NCI-H526 treated with DMSO at 0.1 percent for 48 hours (cell line): Measurements from ENCODE around the gene GTF2H2C.
"Not testable (repeated sequence)": the region's sequence is repeated elsewhere in the genome, so short reads cannot be mapped to it uniquely, and the experiment has no call there.

ENCODE experiments used
- DNase-seq: peaks from one replicate; lab custom pipeline; 2025; lab: John Stamatoyannopoulos, UW

The GTF2H2C gene

DNA sequence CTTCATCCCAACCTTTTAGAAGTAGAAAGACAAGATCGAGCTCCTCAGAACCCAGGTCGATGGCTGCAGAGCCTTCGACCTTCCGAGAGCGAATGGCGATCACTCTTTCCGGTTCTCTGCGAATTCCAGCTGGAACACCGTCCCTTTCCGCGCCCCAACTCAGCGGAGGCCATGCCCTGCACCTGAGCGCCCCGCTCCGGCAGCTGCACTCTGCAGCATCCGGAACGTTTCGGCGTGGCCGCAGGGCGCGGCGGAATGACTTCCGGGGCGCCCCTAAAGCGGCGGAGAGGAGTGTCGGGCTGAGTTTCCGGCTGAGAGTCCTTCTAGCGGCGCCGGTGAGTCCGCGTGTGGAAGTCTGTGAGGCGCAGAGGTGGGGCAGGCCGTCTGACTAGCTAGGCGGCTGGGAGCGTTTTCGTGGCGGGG is at the start of gene GTF2H2C:
TSS of gene GTF2H2C (plus strand) at position 284 of the 423 bp plus-strand sequence. CDS start 4,942 bp downstream, outside the sequence.
- DNase-seq: not testable (repeated sequence)

DNA sequence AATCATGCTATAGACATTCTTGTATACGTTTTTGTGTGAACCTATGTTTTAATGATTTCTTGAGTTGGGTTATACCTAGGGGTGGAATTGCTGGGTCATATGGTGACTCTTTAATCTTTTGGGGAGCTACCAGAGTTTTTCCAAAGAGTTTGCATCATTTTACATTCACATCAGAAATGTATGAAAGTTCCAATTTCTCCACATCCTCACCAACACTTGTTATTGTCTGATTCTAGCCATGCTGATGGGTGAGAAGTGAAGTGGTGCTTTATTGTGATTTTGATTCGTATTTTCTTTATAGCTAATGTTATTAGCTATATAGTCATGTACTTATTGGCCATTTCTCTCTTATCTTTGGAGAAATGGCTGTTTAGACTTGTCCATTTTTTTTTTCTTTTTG is 49.3 kb upstream of the GTF2H2C start:
- DNase-seq: no peak

DNA sequence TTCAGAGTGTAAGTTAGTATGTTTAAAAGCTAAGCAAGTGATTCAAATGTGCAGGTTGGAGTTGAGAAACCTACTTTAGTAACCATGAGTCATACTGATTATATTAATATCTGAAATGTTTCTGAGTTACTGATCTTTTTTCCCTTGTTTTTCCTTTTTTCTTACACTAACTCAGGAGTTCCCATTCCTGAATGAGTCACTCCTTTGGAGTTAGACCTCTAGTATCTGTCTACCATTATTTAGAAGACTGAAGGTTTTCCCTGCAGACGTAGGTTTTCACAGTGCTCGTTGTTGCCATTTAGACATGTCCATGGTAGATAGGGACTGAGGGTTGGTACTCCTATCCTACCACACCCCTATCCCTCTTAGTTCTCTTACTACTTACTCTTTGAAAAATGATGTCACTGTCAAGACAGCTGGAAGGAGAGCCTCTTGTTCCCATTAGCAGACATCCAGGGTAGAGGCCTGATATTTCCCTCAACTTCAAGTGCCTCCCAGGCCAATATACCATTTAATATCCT is 47.2 kb upstream of the GTF2H2C start:
- DNase-seq: no peak

DNA sequence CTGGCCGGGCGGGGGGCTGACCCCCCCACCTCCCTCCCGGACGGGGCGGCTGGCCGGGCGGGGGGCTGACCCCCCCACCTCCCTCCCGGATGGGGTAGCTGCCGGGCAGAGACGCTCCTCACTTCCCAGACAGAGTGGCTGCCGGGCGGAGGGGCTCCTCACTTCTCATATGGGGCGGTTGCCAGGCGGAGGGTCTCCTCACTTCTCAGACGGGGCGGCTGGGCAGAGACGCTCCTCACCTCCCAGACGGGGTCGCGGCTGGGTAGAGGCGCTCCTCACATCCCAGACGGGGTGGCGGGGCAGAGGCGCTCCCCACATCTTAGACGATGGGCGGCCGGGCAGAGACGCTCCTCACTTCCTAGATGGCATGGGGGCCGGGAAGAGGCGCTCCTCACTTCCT is 44.4 kb upstream of the GTF2H2C start:
- not testable (repeated sequence) for DNase-seq

DNA sequence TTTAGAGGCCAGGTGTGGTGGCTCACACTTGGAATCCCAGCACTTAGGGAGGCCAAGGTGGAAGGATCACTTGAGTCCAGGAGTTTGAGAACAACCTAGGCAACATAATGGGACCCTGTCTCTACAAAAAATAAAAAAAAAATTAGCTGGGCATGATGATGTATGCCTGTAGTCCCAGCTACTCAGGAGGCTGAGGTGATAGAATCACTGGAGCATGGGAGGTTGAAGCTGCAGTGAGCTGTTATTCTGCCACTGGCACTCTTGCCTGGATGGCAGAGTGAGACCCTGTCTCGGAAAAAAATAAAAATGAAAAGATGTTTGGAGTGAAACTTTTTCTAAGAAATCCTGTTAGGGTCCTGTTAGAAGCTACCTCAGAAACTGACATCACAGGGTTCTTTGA is 43.2 kb upstream of the GTF2H2C start:
- DNase-seq: no peak

DNA sequence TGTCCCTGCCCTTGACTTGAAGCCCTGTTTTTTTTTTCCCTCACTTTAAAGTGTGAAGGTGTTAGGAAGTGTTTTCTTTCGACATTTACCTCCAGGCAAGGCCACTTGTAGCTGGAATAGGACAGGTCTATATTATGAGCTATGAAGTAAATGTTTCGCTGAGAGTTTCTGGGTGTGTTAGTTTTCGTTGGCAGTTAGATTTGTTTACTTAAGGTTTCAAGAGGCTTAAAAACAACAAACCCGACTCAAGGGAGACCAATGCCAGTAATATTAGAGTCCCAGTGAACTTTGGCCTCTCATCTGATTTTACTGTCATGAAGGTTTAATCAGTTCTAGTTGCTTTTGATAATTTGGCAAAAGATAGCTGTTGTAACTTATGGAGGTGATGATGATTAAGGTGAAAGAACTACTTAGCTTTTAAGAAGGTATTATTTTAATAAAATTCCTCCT is 42.2 kb upstream of the GTF2H2C start:
- peak; percentile 48 for DNase-seq

DNA sequence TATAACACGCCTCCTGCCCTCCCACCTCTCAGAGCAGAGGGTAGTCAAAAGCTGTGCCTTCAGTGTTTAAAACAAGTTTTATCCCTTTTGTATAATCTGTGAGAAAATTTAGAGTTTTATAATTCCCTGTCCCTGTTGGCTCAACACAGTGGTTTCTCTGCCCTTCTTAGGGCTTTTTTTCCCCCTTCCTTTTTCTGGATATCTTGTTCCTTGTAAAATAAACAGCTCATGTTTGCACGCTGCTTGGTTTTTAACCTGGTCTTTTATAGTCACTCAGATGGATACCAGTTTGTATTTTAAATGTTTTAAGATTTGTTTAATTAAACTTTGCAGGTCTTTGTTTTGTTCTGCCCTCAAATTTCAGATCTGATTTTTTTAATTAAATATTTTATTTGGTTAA is 40.7 kb upstream of the GTF2H2C start:
- DNase-seq: no peak

DNA sequence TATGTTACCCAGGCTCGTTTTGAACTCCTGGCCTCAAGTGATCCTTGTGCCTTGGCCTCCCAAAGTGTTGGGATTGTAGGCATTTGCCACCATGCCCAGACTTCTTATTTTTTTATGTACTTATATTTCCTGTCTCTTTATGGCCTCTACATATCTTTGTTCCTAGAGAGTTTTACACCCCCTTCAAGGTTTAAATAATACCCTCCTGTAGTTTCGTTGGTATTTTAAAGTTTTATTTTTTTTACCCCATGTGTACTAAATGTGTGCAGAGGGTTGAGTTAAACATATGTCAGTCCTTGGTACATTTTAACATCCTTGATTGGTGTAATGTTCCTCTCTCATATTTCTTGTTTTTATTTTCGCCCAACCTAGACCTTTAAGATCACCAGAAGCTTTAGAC is 38.0 kb upstream of the GTF2H2C start:
- no peak for DNase-seq

DNA sequence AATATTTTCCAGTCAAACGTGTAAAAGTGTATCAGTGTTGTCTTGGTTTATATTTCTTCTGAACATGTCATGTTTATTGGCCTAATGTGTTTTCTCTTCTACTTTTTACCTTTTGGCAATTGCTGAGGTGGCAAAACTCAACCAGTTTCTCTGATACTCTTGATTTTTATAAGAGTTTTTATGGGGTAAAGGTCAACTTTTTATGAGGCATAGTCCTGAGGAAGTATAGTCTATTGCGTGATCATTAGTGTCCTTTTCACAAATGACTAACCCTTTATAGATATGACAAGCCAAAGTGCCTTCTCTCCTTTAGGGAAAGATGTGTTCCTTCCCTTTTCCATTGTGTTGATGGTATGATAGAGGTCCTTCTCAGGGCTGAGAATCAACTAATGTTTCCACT is 34.5 kb upstream of the GTF2H2C start:
- no peak for DNase-seq

DNA sequence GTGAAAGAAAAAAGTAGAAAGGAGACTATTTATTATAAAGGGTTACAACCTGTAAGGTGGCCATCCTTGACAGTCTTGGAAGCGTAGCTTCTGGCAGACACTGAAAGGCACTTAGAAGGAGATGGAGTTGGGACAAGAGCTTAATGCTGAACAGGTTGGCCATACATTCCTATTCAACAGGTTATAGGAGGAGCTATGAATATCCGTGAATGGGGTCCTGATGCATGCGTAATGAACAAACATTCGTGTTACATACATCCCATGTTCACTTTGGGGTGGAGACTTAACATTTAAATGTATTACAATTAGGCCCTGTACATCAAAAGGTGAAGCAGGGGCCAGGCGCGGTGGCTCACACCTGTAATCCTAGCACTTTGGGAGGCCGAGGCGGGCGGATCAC is 33.3 kb upstream of the GTF2H2C start:
- DNase-seq: no peak

DNA sequence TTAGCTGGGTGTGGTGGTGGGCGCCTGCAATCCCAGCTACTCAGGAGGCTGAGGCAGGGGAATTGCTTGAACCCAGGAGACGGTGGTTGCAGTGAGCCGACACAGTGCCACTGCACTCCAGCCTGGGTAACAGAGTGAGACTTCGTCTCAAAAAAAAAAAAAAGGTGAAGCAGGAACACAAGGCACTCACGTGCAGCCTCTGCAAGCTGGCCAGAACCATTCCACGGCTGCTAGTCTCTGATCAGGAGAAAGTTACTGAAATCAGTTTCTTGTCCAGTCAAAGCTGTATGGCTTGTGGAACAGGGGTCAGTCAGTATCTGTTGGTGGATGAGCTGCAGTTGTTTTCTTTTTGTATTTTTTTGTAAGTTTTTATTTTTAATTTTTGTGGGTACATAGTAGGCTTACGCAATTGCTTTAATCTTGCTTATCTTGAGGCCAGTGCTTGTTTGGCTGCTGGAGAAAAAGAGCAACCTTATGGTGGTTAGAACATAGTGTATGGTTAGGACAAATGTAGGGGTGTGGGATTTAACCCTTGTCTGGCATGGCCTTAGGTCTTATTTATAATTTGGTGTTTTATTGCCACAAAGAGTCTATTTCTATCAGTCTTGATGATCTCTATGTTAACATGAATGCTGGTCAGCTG is 32.7 kb upstream of the GTF2H2C start:
- DNase-seq: no peak

DNA sequence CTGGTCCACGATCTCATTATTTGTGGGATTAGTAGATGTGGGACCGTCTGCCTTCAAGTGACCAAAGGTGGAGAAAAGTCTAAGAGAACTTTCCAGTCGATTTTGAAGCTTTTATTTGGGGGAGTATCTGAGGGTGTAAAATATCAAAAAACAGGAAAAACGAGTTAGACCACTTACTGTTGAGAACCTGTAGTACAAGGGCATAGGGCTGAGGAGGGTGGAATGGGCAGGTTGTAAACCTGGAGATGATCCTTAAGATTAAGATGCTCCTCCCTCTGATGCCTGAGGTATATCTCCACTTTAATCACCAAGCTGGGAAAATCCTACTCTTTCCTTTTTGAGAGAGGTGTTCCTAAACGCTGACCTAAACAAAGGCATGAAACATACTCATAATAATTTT is 32.0 kb upstream of the GTF2H2C start:
- DNase-seq: no peak

DNA sequence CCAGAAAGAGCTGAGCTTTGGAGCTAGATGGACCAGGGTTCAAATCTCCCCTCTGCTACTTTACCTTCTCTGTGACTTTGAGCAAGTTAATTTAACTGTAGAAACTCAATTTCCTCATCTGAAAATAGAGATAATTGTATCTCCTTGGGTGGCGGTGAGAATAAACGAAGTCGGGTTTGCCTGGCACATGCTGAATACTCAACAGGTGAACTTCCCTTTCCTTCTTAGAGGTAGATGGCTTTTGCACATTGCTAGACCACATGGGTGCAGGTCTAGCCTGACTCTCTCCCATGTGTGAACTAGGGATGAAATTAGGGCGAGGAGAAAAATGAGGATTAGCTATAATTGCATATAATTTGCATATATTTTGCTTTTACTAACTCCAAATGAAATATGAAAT is 31.4 kb upstream of the GTF2H2C start:
- no peak for DNase-seq

DNA sequence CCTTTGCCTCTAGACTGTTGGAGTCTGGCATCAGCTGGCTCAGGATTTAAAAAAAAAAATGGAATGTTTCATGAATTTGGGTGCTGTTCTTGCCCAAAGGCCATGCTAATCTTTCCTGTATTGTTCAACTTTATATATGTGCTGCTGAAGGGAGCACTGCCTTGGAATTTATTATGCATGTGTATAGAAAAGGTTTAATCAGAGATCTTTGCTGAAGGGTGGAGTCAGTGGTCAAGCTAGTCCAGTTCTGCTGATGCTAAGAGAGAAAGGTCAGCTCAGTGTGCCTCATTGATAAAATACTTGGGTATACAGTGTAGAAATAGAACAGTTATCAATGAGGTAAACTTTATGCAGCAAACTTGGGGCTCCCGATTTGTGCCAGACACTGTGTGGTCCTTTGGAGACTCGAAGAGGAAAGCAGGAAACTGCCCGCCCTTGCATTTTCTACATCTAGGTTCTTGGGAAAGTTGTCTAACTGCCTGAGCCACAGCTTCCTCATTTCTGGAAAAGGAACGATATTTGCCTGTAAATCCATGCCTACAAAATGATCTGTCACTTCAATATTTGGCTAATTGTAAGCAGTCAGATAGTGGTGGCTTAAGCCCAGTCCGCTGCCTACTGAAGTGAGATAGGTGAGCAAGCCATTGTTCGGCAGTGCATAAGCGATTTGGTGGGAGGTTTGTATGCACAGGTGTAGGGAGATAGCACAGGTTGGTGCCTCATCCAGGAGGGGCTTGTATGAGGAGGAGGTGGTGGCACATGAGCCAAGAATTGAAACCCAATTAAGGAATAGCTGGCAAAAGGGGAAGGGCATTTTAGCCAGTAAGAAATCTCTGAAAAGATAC is 29.2 kb upstream of the GTF2H2C start:
- DNase-seq: no peak

DNA sequence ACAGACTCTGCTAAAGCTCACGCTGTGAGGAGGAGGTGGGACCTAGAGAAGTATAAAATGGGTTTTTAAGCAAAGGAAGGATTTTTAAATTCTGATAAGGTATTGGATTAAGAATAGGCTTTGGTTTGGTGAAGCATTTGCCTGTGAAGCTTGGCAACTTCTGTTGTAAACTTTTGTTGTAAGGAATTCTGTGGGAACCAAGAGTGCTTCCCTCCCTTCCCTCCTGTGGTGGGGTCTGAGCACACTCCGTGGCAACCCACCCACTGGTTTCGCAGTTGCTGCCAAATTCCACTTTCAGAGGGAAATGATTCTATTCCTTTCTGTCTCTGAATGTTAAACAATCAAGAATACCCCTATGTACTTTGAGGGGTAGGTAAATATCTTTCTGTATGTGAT is 28.6 kb upstream of the GTF2H2C start:
- no peak for DNase-seq

DNA sequence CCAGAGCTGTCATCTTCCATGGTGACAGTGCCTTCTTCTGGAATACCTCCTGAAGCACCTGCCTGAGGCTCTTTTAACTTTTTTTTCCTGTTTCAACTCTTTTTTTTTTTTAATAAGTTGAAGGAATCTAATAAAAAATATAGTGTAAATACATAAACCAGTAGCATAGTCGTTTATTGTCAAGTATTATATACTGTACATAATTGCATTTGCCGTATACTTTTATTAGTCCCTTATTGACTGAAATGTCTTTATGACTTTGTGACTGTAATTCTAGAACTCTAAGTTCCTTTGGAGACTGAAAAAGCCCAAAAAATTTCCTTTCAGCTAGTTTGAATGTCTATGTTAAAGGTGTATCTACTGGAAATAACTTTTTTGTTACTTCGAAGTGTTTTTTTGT is 22.1 kb upstream of the GTF2H2C start:
- DNase-seq: not testable (repeated sequence)

DNA sequence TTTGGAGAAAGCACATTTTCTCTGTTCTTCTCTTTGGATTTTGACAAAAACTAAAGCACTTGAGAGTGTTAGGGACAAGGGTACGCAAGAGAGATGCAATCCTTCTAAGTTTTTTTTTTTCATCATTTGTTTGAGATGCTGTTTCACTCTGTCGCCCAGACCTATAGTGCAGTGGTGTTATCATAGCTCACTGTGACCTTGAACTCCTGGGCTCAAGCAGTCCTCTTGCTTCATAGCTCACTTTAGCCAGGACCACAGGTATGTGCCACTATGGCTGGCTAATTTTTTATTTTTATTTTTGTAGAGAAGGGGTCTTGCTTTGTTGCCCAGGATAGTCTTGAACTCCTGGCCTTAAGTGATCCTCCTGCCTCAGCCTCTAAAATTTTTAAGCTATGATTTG is 21.3 kb upstream of the GTF2H2C start:
- DNase-seq: not testable (repeated sequence)

DNA sequence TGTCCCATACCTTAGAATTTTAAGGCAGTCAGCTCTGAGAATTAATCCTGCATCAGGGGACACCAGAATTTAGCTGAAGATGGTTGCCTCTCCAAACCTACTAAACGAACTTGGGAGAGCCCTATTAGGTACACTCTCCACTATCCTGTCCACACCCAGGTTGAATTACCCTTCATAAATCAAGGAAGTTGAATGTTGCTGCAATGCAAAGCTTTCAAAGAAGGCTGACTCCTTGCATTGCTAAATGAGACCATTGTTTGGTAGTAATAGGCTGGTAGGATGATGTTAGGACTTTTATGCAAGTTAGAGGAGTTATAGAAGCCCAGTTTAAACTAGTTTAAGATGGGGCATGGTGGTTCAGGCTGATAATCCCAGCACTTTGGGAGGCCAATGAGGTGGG is 18.6 kb upstream of the GTF2H2C start:
- not testable (repeated sequence) for DNase-seq

DNA sequence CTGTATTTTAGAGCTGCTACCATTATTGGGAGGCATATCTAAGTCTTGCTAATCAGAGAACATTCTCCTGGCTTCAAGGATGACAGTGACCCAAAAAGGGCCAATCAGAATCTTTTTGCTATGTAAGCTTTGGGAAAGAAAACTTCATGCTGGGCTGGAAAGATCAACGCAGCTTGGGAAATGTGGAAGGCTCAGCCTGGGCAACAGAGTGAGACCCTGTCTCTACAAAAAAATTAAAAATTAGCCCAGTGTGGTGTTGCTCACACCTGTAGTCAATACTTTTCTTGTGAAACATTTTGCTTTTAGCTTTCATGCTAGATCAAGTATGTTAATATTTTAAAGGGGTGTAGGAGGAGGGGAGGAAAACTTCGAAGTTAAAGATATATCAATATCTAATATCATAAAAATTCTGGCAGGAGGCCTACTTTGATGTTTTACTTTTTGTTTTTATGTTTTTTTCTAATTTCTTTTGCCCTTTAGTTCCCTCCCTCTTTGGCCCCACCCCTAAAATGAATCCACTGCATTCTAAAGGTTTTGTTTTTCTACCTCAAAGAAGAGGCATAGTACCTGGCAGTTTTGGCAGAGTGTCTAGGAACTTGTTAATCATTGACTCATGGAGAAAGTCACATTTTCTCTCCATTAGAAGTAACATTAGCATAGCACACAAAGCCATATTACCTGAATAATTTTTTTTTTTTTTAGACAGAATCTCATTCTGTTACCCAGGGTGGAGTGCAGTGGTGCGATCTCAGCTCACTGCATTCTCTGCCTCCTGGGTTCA is 17.0 kb upstream of the GTF2H2C start:
- DNase-seq: not testable (repeated sequence)

DNA sequence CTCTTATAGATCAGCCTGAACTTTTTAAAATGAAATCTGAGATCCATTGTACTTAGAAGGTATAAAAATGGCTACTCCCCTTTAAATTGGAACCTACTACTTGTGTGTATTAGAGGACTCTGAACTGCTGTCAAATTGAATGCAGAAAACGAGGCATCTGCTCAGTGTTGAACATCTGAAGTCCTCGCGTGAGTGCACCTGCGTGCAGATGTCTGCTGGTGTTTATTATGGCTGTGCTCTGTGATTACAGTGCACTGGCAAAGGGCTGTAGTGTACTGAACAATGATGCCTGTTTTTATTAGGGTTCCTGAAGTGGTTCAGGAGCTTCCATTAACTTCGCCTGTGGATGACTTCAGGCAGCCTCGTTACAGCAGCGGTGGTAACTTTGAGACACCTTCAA is 15.4 kb upstream of the GTF2H2C start:
- DNase-seq: not testable (repeated sequence)

DNA sequence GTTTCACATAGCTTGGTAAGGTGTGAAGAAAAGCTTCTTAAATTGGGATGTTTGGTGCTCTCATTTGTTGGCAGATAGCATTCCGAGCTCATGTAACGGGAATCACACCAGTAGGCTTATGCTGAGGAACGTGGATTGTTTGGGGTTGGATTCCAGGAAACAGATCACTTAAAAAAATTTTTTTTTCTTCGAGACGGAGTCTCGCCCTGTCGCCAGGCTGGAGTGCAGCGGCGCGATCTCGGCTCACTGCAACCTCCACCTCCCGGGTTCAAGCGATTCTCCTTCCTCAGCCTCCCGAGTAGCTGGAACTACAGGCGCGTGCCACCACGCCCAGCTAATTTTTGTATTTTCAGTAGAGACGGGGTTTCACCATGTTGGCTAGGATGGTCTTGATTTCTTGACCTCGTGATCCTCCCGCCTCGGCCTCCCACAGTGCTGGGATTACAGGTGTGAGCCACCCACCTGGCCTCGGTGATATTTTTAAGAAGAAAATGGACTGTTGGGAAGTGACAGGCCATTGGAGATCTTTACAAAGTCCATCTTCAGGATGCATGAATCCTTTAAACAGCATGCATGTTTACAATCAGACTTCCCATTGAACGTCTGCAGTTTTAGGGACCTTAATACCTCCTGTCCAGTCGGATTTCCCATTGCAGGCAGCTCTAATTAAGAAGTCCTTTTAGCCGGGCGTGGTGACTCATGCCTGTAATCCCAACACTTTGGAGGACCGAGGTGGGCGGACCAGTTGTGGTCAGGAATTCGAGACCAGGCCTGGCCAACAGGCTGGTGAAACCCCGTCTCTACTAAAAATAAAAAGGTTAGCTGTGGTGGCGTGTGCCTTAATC is 818 bp downstream of the GTF2H2C start:
- not testable (repeated sequence) for DNase-seq
